ENCODE data around the gene ABLIM1. TPM values are rescaled to one million over a fixed set of nuclear protein-coding genes. Genes with fewer than 3 reads are reported as not detected.

Gene ABLIM1
- total RNA-seq, 1 experiment from 2014 or later = 62.1 TPM

DNA sequence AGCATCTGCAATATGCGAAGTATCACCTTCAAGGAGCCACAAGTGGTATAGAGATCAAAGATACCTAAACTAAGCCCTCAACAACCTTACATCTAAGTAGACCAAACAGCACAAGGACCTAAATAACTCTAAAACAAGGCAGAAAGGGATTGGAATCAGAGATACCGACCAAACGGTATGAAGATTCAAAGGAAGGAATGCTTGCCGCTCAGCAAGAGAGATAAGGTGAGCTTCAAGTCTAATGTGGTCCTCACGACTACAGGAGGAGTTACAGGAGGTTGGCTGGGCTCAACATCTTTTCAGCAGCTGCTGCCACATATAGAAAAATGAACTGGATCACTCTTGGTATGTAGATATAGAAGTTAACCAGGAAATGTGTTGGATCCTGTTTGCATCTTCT lies 11.6 kb downstream of the ABLIM1 start:
- CTCF ChIA-PET = no interaction called here
- Mint-ChIP-seq H3K4me3 (no peak overlapping the region), H3K27me3 (ENCODE audit: low read depth) (no peaks in the 10 kb centered on the region)

DNA sequence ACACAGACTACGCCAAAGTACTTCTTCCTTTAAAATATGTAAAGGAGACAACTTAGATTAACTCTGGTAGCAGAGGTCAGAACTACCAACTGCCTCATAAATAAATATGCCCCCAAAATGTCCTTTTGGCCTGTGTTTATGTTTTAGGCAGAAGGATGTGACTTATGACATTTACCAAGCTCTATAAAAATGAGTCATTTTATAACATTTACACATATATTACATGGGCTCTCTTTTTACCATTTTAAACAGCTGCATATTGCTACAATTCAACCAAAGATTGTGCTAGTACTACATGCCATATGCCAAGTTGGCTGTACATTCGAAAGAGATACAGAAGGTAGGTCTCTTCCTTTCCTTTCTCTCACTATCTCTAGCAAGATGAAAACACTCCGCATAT lies 12.4 kb downstream of the ABLIM1 start:
- no peaks in the 10 kb centered on the region for H3K27me3 Mint-ChIP-seq (ENCODE audit: low read depth)
- H3K4me3 Mint-ChIP-seq = no peak overlapping the region
- CTCF ChIA-PET = no interaction called here
- no peaks in the 10 kb centered on the region for H3K9me3 Mint-ChIP-seq
- no peak overlapping the region for H3K27ac Mint-ChIP-seq
- ATAC-seq (no peak), DNase-seq (ENCODE audit: low spot score) (no peak)
- TF ChIP-seq CREM (CRISPR knock-in tag; IDR thresholded peaks at IDR 0.05) = no peak
- TF ChIP-seq NR1H2 (CRISPR knock-in tag; IDR thresholded peaks at IDR 0.05) = no peak
- TF ChIP-seq, protein P1, sequence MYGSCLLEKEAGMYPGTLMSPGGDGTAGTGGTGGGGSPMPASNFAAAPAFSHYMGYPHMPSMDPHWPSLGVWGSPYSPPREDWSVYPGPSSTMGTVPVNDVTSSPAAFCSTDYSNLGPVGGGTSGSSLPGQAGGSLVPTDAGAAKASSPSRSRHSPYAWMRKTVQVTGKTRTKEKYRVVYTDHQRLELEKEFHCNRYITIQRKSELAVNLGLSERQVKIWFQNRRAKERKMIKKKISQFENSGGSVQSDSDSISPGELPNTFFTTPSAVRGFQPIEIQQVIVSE (CRISPR knock-in tag; IDR thresholded peaks at IDR 0.05; ENCODE audit: borderline replicate concordance) = no peak
- TF ChIP-seq, protein P2, sequence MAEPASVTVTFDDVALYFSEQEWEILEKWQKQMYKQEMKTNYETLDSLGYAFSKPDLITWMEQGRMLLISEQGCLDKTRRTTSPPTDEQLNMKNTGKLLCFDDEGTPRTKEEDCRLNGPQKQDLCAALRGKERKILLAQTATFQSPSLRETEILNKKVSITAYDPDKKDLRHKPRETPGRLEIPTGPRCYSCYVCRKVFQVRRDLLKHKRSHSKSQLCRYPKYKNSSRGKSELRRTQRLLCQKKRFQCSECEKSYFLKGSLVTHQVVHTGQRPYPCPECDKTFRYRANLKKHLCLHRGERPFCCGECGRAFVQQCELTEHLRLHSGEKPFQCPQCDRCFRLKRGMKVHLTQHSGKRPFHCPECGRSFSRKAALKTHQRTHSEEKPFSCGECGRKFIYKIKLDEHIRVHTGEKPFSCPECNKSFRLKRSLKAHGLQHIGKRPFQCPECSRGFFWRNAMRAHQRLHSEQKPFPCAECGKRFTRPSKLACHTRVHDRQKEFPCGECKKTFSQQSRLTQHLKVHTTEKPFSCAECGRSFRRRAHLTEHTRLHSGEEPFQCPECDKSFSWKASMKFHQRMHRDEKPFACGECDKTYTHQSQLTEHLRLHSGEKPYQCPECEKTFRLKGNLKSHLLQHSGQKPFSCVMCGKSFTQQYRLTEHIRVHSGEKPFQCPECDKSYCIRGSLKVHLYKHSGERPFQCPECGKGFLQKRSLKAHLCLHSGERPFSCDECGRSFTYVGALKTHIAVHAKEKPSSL (CRISPR knock-in tag; conservative IDR thresholded peaks at IDR 0.05) = no peak
- TF ChIP-seq, protein P3, sequence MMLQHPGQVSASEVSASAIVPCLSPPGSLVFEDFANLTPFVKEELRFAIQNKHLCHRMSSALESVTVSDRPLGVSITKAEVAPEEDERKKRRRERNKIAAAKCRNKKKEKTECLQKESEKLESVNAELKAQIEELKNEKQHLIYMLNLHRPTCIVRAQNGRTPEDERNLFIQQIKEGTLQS (CRISPR knock-in tag; conservative IDR thresholded peaks at IDR 0.05) = no peak
- no peak for TF ChIP-seq TEAD1 (CRISPR knock-in tag; IDR thresholded peaks at IDR 0.05)
- no peak for TF ChIP-seq ZNF317 (CRISPR knock-in tag; IDR thresholded peaks at IDR 0.05; ENCODE audit: borderline replicate concordance, low read depth)
- TF ChIP-seq, protein P4, sequence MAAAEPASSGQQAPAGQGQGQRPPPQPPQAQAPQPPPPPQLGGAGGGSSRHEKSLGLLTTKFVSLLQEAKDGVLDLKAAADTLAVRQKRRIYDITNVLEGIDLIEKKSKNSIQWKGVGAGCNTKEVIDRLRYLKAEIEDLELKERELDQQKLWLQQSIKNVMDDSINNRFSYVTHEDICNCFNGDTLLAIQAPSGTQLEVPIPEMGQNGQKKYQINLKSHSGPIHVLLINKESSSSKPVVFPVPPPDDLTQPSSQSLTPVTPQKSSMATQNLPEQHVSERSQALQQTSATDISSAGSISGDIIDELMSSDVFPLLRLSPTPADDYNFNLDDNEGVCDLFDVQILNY (CRISPR knock-in tag; IDR thresholded peaks at IDR 0.05) = no peak
- no peak for TF ChIP-seq ZNF396 (CRISPR knock-in tag; IDR thresholded peaks at IDR 0.05; ENCODE audit: borderline replicate concordance)
- H3K36me3 Mint-ChIP-seq = no peaks in the 10 kb centered on the region
- POLR2A ChIA-PET = no interaction called here
- peaks cover 3% of the 10 kb centered on the region; the same call in 1 of the 2 replicates for H3K4me1 Mint-ChIP-seq

More for the DNA sequence above, 11.6 kb downstream of the ABLIM1 start:
- no peaks in the 10 kb centered on the region for H3K36me3 Mint-ChIP-seq
- H3K9me3 Mint-ChIP-seq = no peaks in the 10 kb centered on the region
- POLR2A ChIA-PET = no interaction called here
- no peak overlapping the region for H3K27ac Mint-ChIP-seq
- ATAC-seq (no peak), DNase-seq (ENCODE audit: low spot score) (no peak)
- TF ChIP-seq NR2C2 (CRISPR knock-in tag; IDR thresholded peaks at IDR 0.05) (no peak), NFE2L1 (CRISPR knock-in tag; IDR thresholded peaks at IDR 0.05) (no peak), ESRRA (CRISPR knock-in tag; IDR thresholded peaks at IDR 0.05; ENCODE audit: borderline replicate concordance) (no peak), ZNF423 (CRISPR knock-in tag; IDR thresholded peaks at IDR 0.05) (no peak), RORB (CRISPR knock-in tag; IDR thresholded peaks at IDR 0.05) (no peak), KAT7 (CRISPR knock-in tag; IDR thresholded peaks at IDR 0.05; ENCODE audit: borderline replicate concordance) (no peak), ZNF396 (CRISPR knock-in tag; IDR thresholded peaks at IDR 0.05; ENCODE audit: borderline replicate concordance) (no peak), ELF4 (CRISPR knock-in tag; IDR thresholded peaks at IDR 0.05; ENCODE audit: low read depth) (no peak), CREM (CRISPR knock-in tag; IDR thresholded peaks at IDR 0.05) (no peak), ZNF671 (CRISPR knock-in tag; IDR thresholded peaks at IDR 0.05) (no peak)
- TF ChIP-seq, protein P5, sequence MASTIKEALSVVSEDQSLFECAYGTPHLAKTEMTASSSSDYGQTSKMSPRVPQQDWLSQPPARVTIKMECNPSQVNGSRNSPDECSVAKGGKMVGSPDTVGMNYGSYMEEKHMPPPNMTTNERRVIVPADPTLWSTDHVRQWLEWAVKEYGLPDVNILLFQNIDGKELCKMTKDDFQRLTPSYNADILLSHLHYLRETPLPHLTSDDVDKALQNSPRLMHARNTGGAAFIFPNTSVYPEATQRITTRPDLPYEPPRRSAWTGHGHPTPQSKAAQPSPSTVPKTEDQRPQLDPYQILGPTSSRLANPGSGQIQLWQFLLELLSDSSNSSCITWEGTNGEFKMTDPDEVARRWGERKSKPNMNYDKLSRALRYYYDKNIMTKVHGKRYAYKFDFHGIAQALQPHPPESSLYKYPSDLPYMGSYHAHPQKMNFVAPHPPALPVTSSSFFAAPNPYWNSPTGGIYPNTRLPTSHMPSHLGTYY (CRISPR knock-in tag; IDR thresholded peaks at IDR 0.05) = no peak
- TF ChIP-seq, protein P6, sequence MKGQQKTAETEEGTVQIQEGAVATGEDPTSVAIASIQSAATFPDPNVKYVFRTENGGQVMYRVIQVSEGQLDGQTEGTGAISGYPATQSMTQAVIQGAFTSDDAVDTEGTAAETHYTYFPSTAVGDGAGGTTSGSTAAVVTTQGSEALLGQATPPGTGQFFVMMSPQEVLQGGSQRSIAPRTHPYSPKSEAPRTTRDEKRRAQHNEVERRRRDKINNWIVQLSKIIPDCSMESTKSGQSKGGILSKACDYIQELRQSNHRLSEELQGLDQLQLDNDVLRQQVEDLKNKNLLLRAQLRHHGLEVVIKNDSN (CRISPR knock-in tag; IDR thresholded peaks at IDR 0.05) = no peak
- TF ChIP-seq, protein P7, sequence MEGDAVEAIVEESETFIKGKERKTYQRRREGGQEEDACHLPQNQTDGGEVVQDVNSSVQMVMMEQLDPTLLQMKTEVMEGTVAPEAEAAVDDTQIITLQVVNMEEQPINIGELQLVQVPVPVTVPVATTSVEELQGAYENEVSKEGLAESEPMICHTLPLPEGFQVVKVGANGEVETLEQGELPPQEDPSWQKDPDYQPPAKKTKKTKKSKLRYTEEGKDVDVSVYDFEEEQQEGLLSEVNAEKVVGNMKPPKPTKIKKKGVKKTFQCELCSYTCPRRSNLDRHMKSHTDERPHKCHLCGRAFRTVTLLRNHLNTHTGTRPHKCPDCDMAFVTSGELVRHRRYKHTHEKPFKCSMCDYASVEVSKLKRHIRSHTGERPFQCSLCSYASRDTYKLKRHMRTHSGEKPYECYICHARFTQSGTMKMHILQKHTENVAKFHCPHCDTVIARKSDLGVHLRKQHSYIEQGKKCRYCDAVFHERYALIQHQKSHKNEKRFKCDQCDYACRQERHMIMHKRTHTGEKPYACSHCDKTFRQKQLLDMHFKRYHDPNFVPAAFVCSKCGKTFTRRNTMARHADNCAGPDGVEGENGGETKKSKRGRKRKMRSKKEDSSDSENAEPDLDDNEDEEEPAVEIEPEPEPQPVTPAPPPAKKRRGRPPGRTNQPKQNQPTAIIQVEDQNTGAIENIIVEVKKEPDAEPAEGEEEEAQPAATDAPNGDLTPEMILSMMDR (IDR thresholded peaks at IDR 0.05) = no peak
- TF ChIP-seq, protein P8, sequence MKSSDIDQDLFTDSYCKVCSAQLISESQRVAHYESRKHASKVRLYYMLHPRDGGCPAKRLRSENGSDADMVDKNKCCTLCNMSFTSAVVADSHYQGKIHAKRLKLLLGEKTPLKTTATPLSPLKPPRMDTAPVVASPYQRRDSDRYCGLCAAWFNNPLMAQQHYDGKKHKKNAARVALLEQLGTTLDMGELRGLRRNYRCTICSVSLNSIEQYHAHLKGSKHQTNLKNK (CRISPR knock-in tag; IDR thresholded peaks at IDR 0.05) = no peak
- TF ChIP-seq, protein P2 (CRISPR knock-in tag; conservative IDR thresholded peaks at IDR 0.05) = no peak
- TF ChIP-seq, protein P9, sequence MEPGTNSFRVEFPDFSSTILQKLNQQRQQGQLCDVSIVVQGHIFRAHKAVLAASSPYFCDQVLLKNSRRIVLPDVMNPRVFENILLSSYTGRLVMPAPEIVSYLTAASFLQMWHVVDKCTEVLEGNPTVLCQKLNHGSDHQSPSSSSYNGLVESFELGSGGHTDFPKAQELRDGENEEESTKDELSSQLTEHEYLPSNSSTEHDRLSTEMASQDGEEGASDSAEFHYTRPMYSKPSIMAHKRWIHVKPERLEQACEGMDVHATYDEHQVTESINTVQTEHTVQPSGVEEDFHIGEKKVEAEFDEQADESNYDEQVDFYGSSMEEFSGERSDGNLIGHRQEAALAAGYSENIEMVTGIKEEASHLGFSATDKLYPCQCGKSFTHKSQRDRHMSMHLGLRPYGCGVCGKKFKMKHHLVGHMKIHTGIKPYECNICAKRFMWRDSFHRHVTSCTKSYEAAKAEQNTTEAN (CRISPR knock-in tag; IDR thresholded peaks at IDR 0.05) = no peak
- H3K4me1 Mint-ChIP-seq = peaks cover 3% of the 10 kb centered on the region; the same call in 1 of the 2 replicates
